Liver (tissue), 3 donors: ENCODE measurements around the gene ARMH3.

Experiments
- CTCF ChIP-seq: fragments of 150-350 bp; IDR thresholded peaks from 2 replicates; pipeline ENCODE4 v1.5.1; 2017; ENCODE audit warnings: improper control_type of control experiment, low read depth, low read length; ENCODE audit not compliant: missing input control
- EGR1 ChIP-seq, 2 donors: IDR thresholded peaks; 2 replicates each; pipeline ENCODE4 v1.6.1; 2016 to 2018; ENCODE audit warnings: antibody characterized with exemption in 2 of 2, low read depth in 2 of 2
- FOXA1 ChIP-seq: IDR thresholded peaks from 2 replicates; pipeline ENCODE4 v1.6.1; 2016; ENCODE audit warnings: antibody characterized with exemption
- GABPA ChIP-seq, 2 donors: IDR thresholded peaks in 1 of 2; conservative IDR thresholded peaks in 1 of 2; 2 replicates each; pipeline ENCODE4 v1.6.1; 2016; ENCODE audit warnings: antibody characterized with exemption in 2 of 2, mild to moderate bottlenecking in 1 of 2, moderate library complexity in 1 of 2
- JUND ChIP-seq, 2 donors: IDR thresholded peaks; 2 replicates each; pipeline ENCODE4 v1.6.1; 2016; ENCODE audit warnings: antibody characterized with exemption in 2 of 2
- MAX ChIP-seq: IDR thresholded peaks from 2 replicates; pipeline ENCODE4 v1.6.1; 2016; ENCODE audit warnings: antibody characterized with exemption
- RAD21 ChIP-seq, 2 donors: IDR thresholded peaks; 2 replicates each; pipeline ENCODE4 v1.6.1; 2016; ENCODE audit warnings: antibody characterized with exemption in 2 of 2, mild to moderate bottlenecking in 2 of 2
- RXRA ChIP-seq, 2 donors: IDR thresholded peaks; 2 replicates each; pipeline ENCODE4 v1.6.1; 2017 to 2018; ENCODE audit warnings: antibody characterized with exemption in 2 of 2, mild to moderate bottlenecking in 1 of 2
- TAF1 ChIP-seq: conservative IDR thresholded peaks from 2 replicates; pipeline ENCODE4 v1.6.1; 2016; ENCODE audit warnings: antibody characterized with exemption, mild to moderate bottlenecking
- YY1 ChIP-seq: IDR thresholded peaks from 2 replicates; pipeline ENCODE4 v1.6.1; 2016; ENCODE audit warnings: antibody characterized with exemption, mild to moderate bottlenecking
- TF ChIP-seq, protein P1 (sequence below): IDR thresholded peaks from 2 replicates; pipeline ENCODE4 v1.6.1; 2016; ENCODE audit warnings: antibody characterized with exemption, mild to moderate bottlenecking
- donor health status: healthy.
- donor health status: healthy.

- TF ChIP-seq MAX = no peak
- TF ChIP-seq CTCF = no peak
- no peak for TF ChIP-seq RXRA (IDR thresholded peaks at IDR 0.05)
- TF ChIP-seq YY1 = no peak
- no peak for TF ChIP-seq TAF1
- TF ChIP-seq, protein P1, sequence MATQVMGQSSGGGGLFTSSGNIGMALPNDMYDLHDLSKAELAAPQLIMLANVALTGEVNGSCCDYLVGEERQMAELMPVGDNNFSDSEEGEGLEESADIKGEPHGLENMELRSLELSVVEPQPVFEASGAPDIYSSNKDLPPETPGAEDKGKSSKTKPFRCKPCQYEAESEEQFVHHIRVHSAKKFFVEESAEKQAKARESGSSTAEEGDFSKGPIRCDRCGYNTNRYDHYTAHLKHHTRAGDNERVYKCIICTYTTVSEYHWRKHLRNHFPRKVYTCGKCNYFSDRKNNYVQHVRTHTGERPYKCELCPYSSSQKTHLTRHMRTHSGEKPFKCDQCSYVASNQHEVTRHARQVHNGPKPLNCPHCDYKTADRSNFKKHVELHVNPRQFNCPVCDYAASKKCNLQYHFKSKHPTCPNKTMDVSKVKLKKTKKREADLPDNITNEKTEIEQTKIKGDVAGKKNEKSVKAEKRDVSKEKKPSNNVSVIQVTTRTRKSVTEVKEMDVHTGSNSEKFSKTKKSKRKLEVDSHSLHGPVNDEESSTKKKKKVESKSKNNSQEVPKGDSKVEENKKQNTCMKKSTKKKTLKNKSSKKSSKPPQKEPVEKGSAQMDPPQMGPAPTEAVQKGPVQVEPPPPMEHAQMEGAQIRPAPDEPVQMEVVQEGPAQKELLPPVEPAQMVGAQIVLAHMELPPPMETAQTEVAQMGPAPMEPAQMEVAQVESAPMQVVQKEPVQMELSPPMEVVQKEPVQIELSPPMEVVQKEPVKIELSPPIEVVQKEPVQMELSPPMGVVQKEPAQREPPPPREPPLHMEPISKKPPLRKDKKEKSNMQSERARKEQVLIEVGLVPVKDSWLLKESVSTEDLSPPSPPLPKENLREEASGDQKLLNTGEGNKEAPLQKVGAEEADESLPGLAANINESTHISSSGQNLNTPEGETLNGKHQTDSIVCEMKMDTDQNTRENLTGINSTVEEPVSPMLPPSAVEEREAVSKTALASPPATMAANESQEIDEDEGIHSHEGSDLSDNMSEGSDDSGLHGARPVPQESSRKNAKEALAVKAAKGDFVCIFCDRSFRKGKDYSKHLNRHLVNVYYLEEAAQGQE = no peak
- TF ChIP-seq FOXA1 = no peak
- TF ChIP-seq RAD21 (IDR thresholded peaks at IDR 0.05) = no peak
- no peak for TF ChIP-seq EGR1 (IDR thresholded peaks at IDR 0.05; ENCODE audit: low read depth in 2 of 2)
- no peak for TF ChIP-seq GABPA (IDR thresholded peaks at IDR 0.05 in 1 of 2, conservative IDR thresholded peaks at IDR 0.05 in 1 of 2)
- TF ChIP-seq JUND (IDR thresholded peaks at IDR 0.05) = no peak
These were observed 143.3 kb downstream of the ARMH3 start for GRCh38 chr10:101912561-101913179.
